PFSK-1 (cell line): ENCODE data around the gene UCP2.

Experiments used
- FOXP2 ChIP-seq: optimal IDR thresholded peaks from 2 replicates; pipeline ENCODE3; 2011; ENCODE audit warnings: borderline replicate concordance, control low read depth, inconsistent platforms; ENCODE audit not compliant: insufficient read depth; ENCODE audit errors: extremely low read length, extremely low read depth
- POLR2AphosphoS5 ChIP-seq: IDR thresholded peaks from 2 replicates; pipeline ENCODE4 v1.6.1; 2012; ENCODE audit warnings: low read depth, mild to moderate bottlenecking, control low read depth, low read length, moderate library complexity
- SIN3A ChIP-seq: IDR thresholded peaks from 2 replicates; pipeline ENCODE4 v1.6.1; 2012; ENCODE audit warnings: mild to moderate bottlenecking, low read length, moderate library complexity, borderline replicate concordance; ENCODE audit not compliant: insufficient read depth
- TAF1 ChIP-seq: IDR thresholded peaks from 2 replicates; pipeline ENCODE4 v1.6.1; 2012; ENCODE audit warnings: low read length, control low read depth, borderline replicate concordance; ENCODE audit not compliant: insufficient read depth
- TF ChIP-seq, protein P1 (sequence below), 2 experiments: IDR thresholded peaks; 2 replicates each; pipeline versions ENCODE4 v1.6.1 to v1.8.0; 2011 to 2012; ENCODE audit warnings: low read depth in 2 of 2, low read length in 2 of 2, control low read depth in 1 of 2, inconsistent platforms in 1 of 2, mild to moderate bottlenecking in 1 of 2, moderate library complexity in 1 of 2; ENCODE audit not compliant: insufficient read depth in 1 of 2

DNA sequence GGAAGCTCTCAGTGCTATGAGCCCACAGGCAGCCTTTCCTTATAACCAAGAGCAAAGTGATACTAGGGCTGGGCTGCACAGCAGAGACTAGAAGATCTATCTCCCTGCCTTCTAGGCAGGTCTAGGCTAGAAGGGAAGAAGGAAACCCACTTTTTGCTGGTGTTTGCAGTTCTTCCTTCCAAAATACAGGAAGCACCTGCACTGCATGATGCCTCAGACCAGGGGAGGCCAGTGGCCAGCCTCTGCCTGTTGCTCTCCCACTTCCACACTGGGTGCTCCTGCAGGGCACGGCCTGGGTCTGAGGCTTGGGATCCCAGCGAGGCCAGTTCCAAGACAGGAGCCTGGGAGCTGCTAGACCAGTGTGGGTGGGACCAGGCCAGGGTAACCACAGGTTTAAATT lies 32.2 kb upstream of the UCP2 start:
- TF ChIP-seq, protein P1, sequence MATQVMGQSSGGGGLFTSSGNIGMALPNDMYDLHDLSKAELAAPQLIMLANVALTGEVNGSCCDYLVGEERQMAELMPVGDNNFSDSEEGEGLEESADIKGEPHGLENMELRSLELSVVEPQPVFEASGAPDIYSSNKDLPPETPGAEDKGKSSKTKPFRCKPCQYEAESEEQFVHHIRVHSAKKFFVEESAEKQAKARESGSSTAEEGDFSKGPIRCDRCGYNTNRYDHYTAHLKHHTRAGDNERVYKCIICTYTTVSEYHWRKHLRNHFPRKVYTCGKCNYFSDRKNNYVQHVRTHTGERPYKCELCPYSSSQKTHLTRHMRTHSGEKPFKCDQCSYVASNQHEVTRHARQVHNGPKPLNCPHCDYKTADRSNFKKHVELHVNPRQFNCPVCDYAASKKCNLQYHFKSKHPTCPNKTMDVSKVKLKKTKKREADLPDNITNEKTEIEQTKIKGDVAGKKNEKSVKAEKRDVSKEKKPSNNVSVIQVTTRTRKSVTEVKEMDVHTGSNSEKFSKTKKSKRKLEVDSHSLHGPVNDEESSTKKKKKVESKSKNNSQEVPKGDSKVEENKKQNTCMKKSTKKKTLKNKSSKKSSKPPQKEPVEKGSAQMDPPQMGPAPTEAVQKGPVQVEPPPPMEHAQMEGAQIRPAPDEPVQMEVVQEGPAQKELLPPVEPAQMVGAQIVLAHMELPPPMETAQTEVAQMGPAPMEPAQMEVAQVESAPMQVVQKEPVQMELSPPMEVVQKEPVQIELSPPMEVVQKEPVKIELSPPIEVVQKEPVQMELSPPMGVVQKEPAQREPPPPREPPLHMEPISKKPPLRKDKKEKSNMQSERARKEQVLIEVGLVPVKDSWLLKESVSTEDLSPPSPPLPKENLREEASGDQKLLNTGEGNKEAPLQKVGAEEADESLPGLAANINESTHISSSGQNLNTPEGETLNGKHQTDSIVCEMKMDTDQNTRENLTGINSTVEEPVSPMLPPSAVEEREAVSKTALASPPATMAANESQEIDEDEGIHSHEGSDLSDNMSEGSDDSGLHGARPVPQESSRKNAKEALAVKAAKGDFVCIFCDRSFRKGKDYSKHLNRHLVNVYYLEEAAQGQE (IDR thresholded peaks at IDR 0.05; ENCODE audit: insufficient read depth in 1 of 2, low read depth in 2 of 2, low read length in 2 of 2): no peak
- TF ChIP-seq POLR2AphosphoS5: no peak
- TF ChIP-seq TAF1: no peak
- no peak for TF ChIP-seq SIN3A
- TF ChIP-seq FOXP2: no peak
